ENCODE results near the gene WHRN.

WHRN gene

DNA sequence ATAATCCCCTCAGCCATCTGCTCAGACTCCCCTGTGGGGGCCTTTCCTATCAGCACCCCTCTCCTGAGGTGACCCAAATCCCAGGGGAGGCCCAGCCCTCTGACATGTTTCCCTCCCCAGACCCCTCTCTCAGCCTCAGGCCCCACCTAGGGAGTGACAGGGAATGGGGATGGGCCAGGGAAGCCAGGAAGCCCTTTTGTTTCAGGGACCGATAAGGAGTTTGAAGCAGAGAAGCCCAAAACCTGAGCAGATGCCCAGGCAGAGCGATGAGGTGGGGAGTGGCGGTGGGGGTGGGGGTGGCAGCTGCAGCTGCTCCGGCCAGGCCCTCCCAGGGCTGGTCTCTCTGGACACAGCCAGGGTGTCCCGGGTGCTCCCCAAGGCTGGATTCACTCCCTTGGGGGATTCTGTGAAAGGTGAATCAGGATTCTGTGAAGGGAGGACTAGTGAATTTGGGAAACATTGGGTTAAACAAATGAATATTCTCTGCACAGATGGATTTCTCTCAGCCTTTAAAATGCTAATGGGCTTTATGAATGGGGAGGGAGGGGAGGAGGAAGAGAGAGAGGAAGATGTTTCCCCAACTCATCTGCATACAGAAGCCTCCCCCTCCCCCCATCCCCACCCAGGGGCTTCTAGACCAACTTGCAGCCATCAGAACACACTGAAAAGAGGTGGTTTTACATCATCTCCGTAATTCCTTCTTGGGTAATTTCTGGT is 134.9 kb downstream of the WHRN start:
- H2AFZ ChIP-seq = no peak overlapping the region
- TF ChIP-seq, protein P1, sequence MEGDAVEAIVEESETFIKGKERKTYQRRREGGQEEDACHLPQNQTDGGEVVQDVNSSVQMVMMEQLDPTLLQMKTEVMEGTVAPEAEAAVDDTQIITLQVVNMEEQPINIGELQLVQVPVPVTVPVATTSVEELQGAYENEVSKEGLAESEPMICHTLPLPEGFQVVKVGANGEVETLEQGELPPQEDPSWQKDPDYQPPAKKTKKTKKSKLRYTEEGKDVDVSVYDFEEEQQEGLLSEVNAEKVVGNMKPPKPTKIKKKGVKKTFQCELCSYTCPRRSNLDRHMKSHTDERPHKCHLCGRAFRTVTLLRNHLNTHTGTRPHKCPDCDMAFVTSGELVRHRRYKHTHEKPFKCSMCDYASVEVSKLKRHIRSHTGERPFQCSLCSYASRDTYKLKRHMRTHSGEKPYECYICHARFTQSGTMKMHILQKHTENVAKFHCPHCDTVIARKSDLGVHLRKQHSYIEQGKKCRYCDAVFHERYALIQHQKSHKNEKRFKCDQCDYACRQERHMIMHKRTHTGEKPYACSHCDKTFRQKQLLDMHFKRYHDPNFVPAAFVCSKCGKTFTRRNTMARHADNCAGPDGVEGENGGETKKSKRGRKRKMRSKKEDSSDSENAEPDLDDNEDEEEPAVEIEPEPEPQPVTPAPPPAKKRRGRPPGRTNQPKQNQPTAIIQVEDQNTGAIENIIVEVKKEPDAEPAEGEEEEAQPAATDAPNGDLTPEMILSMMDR (IDR thresholded peaks at IDR 0.05) = no peak
- no peak overlapping the region for H3K27ac ChIP-seq
- no peak overlapping the region for H3K4me3 ChIP-seq (ENCODE audit: low read depth, low read length)
- H3K36me3 ChIP-seq (ENCODE audit: control insufficient read depth, insufficient read depth, low read length) = no peaks in the 10 kb centered on the region
- H3K27me3 ChIP-seq (ENCODE audit: control insufficient read depth, insufficient read depth, low read length) = no peaks in the 10 kb centered on the region
- no peak overlapping the region for H3K4me2 ChIP-seq (ENCODE audit: low read length)
- H3K9ac ChIP-seq = no peak overlapping the region
- no peaks in the 10 kb centered on the region for H3K4me1 ChIP-seq
- no peaks in the 10 kb centered on the region for H3K9me3 ChIP-seq (ENCODE audit: control insufficient read depth, low read length)
- no peaks in the 10 kb centered on the region for H3K79me2 ChIP-seq

DNA sequence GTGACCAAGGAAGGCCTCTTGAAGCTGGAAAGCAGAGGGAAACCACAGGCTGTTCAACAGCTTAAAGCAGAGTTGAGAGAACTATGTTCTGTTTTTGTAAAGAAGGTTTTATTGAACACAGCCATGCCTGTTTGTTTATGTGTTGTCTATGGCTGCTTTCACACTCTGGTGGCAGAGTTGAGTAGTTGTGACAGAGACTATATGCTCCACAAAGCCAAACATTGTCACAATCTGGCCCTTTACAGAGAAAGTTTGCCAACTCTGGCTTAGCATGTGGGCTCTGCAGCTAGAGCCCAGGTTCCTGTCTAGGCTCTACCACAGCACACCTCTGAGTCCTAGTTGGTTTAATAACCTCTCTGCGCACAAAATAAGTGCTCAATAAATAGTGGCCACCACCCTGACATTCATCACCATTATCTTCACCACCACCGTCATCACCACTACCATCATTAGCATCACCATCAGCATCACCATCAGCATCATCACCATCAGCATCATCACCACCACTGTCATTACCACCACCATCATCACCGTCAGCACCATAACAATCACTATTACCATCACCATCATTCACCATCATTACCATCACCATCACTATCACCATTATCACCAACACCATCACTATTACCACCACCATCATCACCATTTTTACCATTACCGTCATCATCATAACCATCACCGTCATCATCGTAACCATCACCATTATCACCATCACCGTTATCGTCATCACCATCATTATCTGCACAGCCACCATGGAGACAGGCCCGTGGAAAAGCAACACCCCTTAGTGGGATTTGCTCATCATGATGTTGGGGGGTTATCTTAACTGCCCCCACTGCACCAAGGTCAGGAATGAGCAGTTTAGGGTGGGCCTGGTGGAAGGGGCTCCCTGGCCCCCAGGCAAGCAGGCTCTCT is 135.8 kb downstream of the WHRN start:
- Histone ChIP-seq H3K9me3 (ENCODE audit: control insufficient read depth, low read length) (no peaks in the 10 kb centered on the region), H3K4me2 (ENCODE audit: low read length) (no peak overlapping the region), H3K4me3 (ENCODE audit: low read depth, low read length) (no peak overlapping the region), H3K79me2 (no peaks in the 10 kb centered on the region), H2AFZ (no peak overlapping the region), H3K36me3 (ENCODE audit: control insufficient read depth, insufficient read depth, low read length) (no peaks in the 10 kb centered on the region), H3K27ac (no peak overlapping the region), H3K9ac (no peak overlapping the region), H3K27me3 (ENCODE audit: control insufficient read depth, insufficient read depth, low read length) (no peaks in the 10 kb centered on the region), H3K4me1 (no peaks in the 10 kb centered on the region)
- TF ChIP-seq, protein P1 (IDR thresholded peaks at IDR 0.05) = no peak

DNA sequence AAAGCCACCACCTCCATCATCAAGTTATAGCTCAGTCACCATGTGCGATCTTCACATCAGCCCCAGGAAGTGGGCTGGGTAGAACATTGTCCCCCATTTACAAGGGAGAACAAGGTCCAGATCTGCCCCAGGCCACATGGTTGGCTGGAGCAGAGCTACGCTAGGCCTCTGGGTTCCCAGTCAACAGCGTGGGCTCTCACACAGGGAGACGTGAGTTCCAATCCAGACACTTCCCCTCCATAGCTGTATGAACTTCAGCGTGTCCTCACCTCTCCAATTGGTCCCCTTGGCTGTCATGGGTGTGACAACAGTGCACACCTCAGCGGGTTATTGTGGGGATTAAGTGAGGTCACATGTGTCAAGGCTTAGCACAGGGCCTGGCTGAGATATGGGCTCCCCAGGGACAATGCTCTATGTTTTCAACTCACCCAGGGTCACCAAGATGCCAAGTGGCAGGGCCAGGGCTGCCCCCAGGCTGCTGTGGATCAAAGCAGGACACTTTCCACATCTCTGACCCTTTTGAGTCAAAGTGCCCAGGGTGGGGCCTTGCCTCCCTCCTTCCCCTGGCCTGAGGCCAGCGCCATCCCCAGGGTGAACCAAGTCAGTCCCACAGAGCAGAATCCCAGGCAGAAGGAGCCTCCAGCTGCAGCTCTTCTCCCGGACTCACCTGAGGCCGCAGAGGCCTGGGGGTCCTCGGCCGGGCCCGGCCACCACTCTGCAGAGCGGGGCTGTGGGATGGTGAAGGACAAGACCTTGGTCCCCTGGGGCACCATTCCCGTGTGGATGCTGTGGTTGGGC is 137.3 kb downstream of the WHRN start:
- TF ChIP-seq, protein P1 (IDR thresholded peaks at IDR 0.05) = no peak
- Histone ChIP-seq H3K4me1 (peaks cover 3% of the 10 kb centered on the region), H3K9me3 (ENCODE audit: control insufficient read depth, low read length) (no peaks in the 10 kb centered on the region), H2AFZ (no peak overlapping the region), H3K27me3 (ENCODE audit: control insufficient read depth, insufficient read depth, low read length) (no peaks in the 10 kb centered on the region), H3K4me2 (ENCODE audit: low read length) (no peak overlapping the region), H3K79me2 (no peaks in the 10 kb centered on the region), H3K36me3 (ENCODE audit: control insufficient read depth, insufficient read depth, low read length) (no peaks in the 10 kb centered on the region), H3K9ac (no peak overlapping the region), H3K27ac (no peak overlapping the region), H3K4me3 (ENCODE audit: low read depth, low read length) (no peak overlapping the region)

DNA sequence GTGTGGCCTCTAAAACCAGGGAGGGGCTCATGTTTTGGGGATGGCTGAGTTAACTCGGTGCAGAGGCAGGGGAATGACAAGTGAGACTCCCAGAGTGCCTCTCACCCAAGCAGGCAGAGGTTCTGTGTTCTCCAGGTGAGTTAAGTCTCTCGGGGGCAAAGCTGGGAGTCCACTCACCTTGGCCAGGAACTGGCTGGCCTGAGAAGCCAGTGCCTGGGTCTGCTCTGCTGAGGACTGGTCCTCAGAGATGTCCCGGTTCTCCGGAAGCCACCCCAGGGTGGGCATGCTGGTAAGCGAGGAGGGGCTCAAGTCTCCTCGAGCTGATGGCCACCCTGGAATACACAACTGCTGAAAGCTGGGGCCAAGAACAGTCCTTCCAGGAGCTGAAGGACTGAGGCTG is 137.9 kb downstream of the WHRN start:
- H3K4me2 ChIP-seq (ENCODE audit: low read length) = no peak overlapping the region
- H3K4me3 ChIP-seq (ENCODE audit: low read depth, low read length) = no peak overlapping the region
- H2AFZ ChIP-seq = no peak overlapping the region
- H3K27me3 ChIP-seq (ENCODE audit: control insufficient read depth, insufficient read depth, low read length) = no peaks in the 10 kb centered on the region
- TF ChIP-seq, protein P1 (IDR thresholded peaks at IDR 0.05) = no peak
- no peaks in the 10 kb centered on the region for H3K9me3 ChIP-seq (ENCODE audit: control insufficient read depth, low read length)
- no peaks in the 10 kb centered on the region for H3K36me3 ChIP-seq (ENCODE audit: control insufficient read depth, insufficient read depth, low read length)
- H3K9ac ChIP-seq = no peak overlapping the region
- H3K4me1 ChIP-seq = peaks cover 3% of the 10 kb centered on the region
- no peaks in the 10 kb centered on the region for H3K79me2 ChIP-seq
- no peak overlapping the region for H3K27ac ChIP-seq

All from parathyroid adenoma (tissue), 2 donors.